HG03565 (cell line): ENCODE measurements around the gene AMIGO1.

Experiments used
- ATAC-seq: cut with Tn5 transposase; IDR thresholded peaks from one replicate; pipeline ENCODE4 v1.9.1; 2021; ENCODE audit warnings: mild to moderate bottlenecking, moderate library complexity; ENCODE audit not compliant: unreplicated experiment

AMIGO1 gene

GRCh38 chr1:109466125-109466451 lies 43.4 kb downstream of the AMIGO1 start:
- ATAC-seq: no peak

- ATAC-seq: no peak
Measured at GRCh38 chr1:109457819-109458218, 51.7 kb downstream of the AMIGO1 start.

GRCh38 chr1:109454497-109455133 lies 54.9 kb downstream of the AMIGO1 start:
- no peak for ATAC-seq
